Spleen (tissue), 11 donors: Measurements from ENCODE around the gene SUSD6. TPM values are rescaled to one million over a fixed set of nuclear protein-coding genes. Genes with fewer than 3 reads are reported as not detected.
A peak's percentile ranks its signal among the peaks of the same experiment; 100 is the strongest.

Experiments used
- DNase-seq: peaks from one replicate; pipeline ENCODE4 v3.0.0-alpha.2; 2020
- H3K27ac ChIP-seq, 8 donors: fragments of 200-600 bp; sonication (generic) in 7 of 8; 1 replicate in 4 of 8; 2 replicates in 4 of 8; pipeline versions ENCODE4 v1.5.0 to v1.8.0; 2016 to 2021; ENCODE audit warnings: inconsistent platforms in 4 of 8, mild to moderate bottlenecking in 4 of 8, moderate library complexity in 1 of 8
- H3K27me3 ChIP-seq, 7 donors: fragments of 200-600 bp; sonication (generic) in 6 of 7; replicated peaks in 1 of 7; 1 replicate in 4 of 7; 2 replicates in 3 of 7; pipeline versions ENCODE4 v1.5.0 to v1.8.0; 2016 to 2021; ENCODE audit warnings: inconsistent platforms in 3 of 7, mild to moderate bottlenecking in 1 of 7
- H3K36me3 ChIP-seq, 6 donors: fragments of 200-600 bp; sonication (generic) in 5 of 6; 1 replicate in 4 of 6; 2 replicates in 2 of 6; pipeline versions ENCODE4 v1.5.0 to v1.8.0; 2016 to 2021; ENCODE audit warnings: inconsistent platforms in 2 of 6
- H3K4me1 ChIP-seq, 6 donors: fragments of 200-600 bp; sonication (generic) in 5 of 6; 1 replicate in 3 of 6; 2 replicates in 3 of 6; pipeline versions ENCODE4 v1.5.0 to v1.8.0; 2016 to 2021; ENCODE audit warnings: inconsistent platforms in 3 of 6
- H3K4me3 ChIP-seq, 8 donors: fragments of 200-600 bp; sonication (generic) in 7 of 8; 1 replicate in 4 of 8; 2 replicates in 4 of 8; pipeline versions ENCODE4 v1.5.0 to v1.8.0; 2016 to 2021; ENCODE audit warnings: inconsistent platforms in 4 of 8, mild to moderate bottlenecking in 4 of 8, moderate library complexity in 2 of 8
- H3K9me3 ChIP-seq, 8 donors: fragments of 200-600 bp; sonication (generic) in 7 of 8; 1 replicate in 4 of 8; 2 replicates in 4 of 8; pipeline versions ENCODE4 v1.5.0 to v1.8.0; 2016 to 2021; ENCODE audit warnings: inconsistent platforms in 4 of 8
- POLR2A ChIP-seq, 3 donors: fragments of 450-650 bp; IDR thresholded peaks; one replicate each; pipeline ENCODE4 v1.5.1; 2017; ENCODE audit warnings: antibody characterized with exemption in 3 of 3, mild to moderate bottlenecking in 1 of 3
- POLR2AphosphoS5 ChIP-seq, 3 donors: sonication (generic); formaldehyde crosslinking; IDR thresholded peaks; one replicate each; pipeline ENCODE4 v1.5.1; 2017; ENCODE audit warnings: antibody characterized with exemption in 3 of 3
- WGBS, 5 donors: extraction: QIAGEN DNeasy Blood & Tissue Kit in 3 of 5; methylation state at CpG; one replicate each; pipeline versions ENCODE4 v1.1.5 to v1.1.7; 2013 to 2018; 5-methylcytosine and 5-hydroxymethylcytosine counted together
- intact Hi-C: fragments of 100-400 bp; cut with DNase I; formaldehyde crosslinking; loops from one replicate; pipeline ENCODE4 v1.15.0; 2023; ENCODE audit warnings: low total_unique reads
- polyA plus RNA-seq, 3 donors: library from polyadenylated mRNA; stranded (reverse); fragments of 200-250 nt; gene quantifications; one replicate each; pipeline ENCODE4 v1.2.1, GENCODE V29; 2013
- total RNA-seq, 7 donors: library from RNA; depleted of rRNA in 3 of 7; stranded (reverse); fragments of >200 nt in 3 of 7; fragmentation: NEBNext Ultra II Directional in 4 of 7; extraction: Animal tissue kit (Norgen Biotek cat#: 25700) in 4 of 7; gene quantifications; one replicate each; pipeline versions ENCODE4 v1.1.0 to v1.2.1, GENCODE V29; 2016 to 2021
- TF ChIP-seq, protein P1 (sequence below), 11 experiments: fragments of 200-600 bp in 7 of 11; fragments of 450-650 bp in 4 of 11; sonication (generic) in 4 of 11; IDR thresholded peaks in 8 of 11; conservative IDR thresholded peaks in 3 of 11; 1 replicate in 7 of 11; 2 replicates in 4 of 11; pipeline versions ENCODE4 v1.4.0 to v1.8.0; 2016 to 2021; ENCODE audit warnings: antibody characterized with exemption in 11 of 11, inconsistent platforms in 4 of 11, mild to moderate bottlenecking in 1 of 11
- donor health status: healthy with polysubstance abuse.
- donor health status: DM: no; HTN: no; CAD: no; lungs with moderate emphysema.
- donor health status: DM: no; HTN: no; CAD: no.
- donor health status: Bipolar disorder and iron deficiency.
- donor health status: healthy.
- donor health status: DM: no; HTN: no; CAD: no.
- donor health status: DM: yes; HTN: yes; CAD: no.

SUSD6 gene
- total and polyA plus RNA-seq, 10 donors: 10.7 to 120 (median 86.4) TPM

DNA sequence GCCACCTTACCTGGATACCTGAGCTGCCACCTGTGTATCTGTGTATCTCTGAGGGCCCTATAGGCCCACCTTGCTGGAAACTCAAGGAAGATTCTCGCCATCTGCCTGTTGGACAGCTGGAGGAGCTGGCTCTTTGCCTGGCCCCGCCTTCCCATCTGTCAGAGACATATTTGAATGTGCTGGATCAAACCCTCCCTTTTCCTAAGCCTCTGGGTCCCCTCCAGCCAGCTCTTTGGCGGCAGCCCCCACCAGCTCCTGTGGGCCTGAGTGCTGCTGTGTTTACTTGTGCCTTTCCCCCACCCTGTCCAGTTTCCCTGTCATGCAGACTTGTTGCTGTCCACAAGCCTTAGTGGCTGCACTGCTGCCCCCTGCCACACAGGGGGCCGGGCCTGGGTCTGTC is 99.7 kb downstream of the SUSD6 start:
- Histone ChIP-seq H3K36me3 (peaks cover 0 to 98% (median 50%) of the 10 kb centered on the region in 6 donors), H3K27me3 (no peaks in the 10 kb centered on the region), H3K4me3 (no peak overlapping the region), H3K9me3 (no peaks in the 10 kb centered on the region), H3K4me1 (peaks cover 30 to 100% (median 62%) of the 10 kb centered on the region in 6 donors), H3K27ac (peak overlapping the region in 7 of 8 donors; percentile 66 to 85 (median 75))
- TF ChIP-seq, protein P1, sequence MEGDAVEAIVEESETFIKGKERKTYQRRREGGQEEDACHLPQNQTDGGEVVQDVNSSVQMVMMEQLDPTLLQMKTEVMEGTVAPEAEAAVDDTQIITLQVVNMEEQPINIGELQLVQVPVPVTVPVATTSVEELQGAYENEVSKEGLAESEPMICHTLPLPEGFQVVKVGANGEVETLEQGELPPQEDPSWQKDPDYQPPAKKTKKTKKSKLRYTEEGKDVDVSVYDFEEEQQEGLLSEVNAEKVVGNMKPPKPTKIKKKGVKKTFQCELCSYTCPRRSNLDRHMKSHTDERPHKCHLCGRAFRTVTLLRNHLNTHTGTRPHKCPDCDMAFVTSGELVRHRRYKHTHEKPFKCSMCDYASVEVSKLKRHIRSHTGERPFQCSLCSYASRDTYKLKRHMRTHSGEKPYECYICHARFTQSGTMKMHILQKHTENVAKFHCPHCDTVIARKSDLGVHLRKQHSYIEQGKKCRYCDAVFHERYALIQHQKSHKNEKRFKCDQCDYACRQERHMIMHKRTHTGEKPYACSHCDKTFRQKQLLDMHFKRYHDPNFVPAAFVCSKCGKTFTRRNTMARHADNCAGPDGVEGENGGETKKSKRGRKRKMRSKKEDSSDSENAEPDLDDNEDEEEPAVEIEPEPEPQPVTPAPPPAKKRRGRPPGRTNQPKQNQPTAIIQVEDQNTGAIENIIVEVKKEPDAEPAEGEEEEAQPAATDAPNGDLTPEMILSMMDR (IDR thresholded peaks at IDR 0.05 in 8 of 11, conservative IDR thresholded peaks at IDR 0.05 in 3 of 11): no peak
- peak in 1 of 3 donors; percentile 29 for TF ChIP-seq POLR2AphosphoS5 (IDR thresholded peaks at IDR 0.05)
- no peak for TF ChIP-seq POLR2A (IDR thresholded peaks at IDR 0.05)
- no peak for DNase-seq
- intact Hi-C loops: no loop called here
- 77 to 86% (median 80%) methylated on average over 4 of the region's 4 CpGs for WGBS, 5 donors

DNA sequence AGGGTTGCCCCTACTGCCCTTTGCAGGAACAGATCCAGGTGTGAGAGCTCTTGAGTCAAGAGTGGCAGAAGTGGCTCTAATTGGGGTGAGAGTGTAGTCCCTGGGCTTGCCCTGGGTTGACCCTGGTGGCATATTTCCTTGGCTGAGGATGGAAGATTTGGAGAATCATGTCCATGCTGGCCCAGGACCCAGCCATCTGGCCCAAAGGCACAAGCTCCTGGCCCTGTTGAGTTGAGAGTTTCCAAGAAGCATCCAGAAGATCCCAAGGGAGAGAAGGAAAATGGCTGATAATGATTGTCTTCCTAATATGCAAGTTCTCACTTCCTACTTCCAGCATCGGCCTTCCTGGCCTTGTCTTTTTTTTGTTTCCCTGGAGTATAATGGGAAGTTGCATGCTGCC is 100.1 kb downstream of the SUSD6 start:
- 18 to 53% (median 43%) methylated on average over 1 of the region's 1 CpG for WGBS, 5 donors
- no peaks in the 10 kb centered on the region for H3K9me3 ChIP-seq
- intact Hi-C loops: no loop called here
- H3K27ac ChIP-seq: peak overlapping the region in 7 of 8 donors; percentile 66 to 85 (median 75)
- no peak for DNase-seq
- TF ChIP-seq POLR2A (IDR thresholded peaks at IDR 0.05) (no peak), POLR2AphosphoS5 (IDR thresholded peaks at IDR 0.05) (no peak)
- TF ChIP-seq, protein P1 (IDR thresholded peaks at IDR 0.05 in 8 of 11, conservative IDR thresholded peaks at IDR 0.05 in 3 of 11): no peak
- H3K27me3 ChIP-seq: no peaks in the 10 kb centered on the region
- H3K4me1 ChIP-seq: peaks cover 29 to 100% (median 64%) of the 10 kb centered on the region in 6 donors
- H3K4me3 ChIP-seq: no peak overlapping the region
- H3K36me3 ChIP-seq: peaks cover 0 to 94% (median 48%) of the 10 kb centered on the region in 6 donors

DNA sequence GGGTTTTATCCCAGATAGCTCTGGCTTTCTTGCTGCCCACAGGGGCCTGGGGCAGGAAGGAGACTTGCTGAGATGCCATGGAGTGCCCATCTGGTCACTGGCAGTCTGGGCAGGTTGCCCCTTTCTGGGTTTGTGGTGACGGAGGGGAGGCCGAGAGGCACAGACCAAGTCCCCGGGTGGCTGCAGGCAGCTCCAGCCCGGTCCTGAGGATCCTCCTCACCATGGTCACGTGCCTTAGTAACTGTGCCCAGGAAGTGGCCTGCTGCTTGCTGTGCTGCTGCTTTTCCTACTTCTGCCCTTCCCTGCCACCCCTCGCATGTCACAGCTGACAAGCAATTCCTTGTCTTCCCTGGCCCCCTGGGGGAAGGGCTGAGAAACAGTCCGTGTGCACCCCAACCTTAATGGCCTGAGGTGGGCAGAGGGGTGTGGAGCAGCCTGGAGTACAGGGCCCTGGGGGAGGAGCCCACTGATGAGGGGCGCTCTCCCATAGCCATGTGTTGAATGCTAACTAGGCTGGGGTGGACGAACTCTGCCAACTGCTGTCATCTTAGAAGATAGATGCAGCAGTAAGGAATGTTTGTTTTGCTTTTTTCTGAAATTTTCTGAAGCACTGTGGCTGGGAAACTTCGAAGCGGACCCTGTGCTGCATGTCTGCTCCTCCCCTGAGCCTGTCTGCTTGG is 100.6 kb downstream of the SUSD6 start:
- Histone ChIP-seq H3K4me1 (peaks cover 27 to 100% (median 69%) of the 10 kb centered on the region in 6 donors), H3K4me3 (peak overlapping the region in 1 of 8 donors; percentile 22), H3K27ac (peak overlapping the region; percentile 38 to 85 (median 74)), H3K9me3 (no peaks in the 10 kb centered on the region), H3K36me3 (peaks cover 0 to 89% (median 45%) of the 10 kb centered on the region in 6 donors), H3K27me3 (no peaks in the 10 kb centered on the region)
- 37 to 64% (median 50%) methylated on average over 8 to 11 of the region's 11 CpGs for WGBS, 5 donors
- intact Hi-C loops: no loop called here
- peak; percentile 76 for DNase-seq
- TF ChIP-seq POLR2AphosphoS5 (IDR thresholded peaks at IDR 0.05) (peak in 1 of 3 donors; percentile 67), POLR2A (IDR thresholded peaks at IDR 0.05) (no peak)
- TF ChIP-seq, protein P1 (IDR thresholded peaks at IDR 0.05 in 8 of 11, conservative IDR thresholded peaks at IDR 0.05 in 3 of 11): no peak

DNA sequence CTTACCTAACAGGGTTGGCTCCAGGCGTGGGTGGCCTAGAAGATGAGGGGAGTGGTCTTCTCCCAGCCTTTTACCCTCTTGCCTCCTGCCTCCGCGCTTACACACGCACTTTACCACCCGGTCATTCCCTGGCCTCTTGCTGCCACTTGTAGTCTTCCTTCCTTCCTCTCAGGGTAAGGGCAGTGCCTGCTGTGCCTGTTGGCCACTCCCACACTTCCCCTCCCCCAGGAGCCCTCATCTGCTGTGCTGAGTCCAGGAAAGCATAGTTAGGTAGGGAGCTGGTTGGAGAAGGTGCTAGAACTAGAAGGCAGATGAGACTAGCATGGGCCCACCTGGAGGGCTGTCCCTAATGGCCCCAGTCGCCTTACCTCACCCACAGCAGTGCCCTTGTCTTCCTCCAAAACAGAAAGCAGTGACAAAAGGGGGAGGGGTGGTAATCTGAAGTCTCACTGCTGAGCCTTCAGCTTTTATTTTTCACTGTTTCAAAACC is 101.2 kb downstream of the SUSD6 start:
- TF ChIP-seq POLR2AphosphoS5 (IDR thresholded peaks at IDR 0.05) (peak in 2 of 3 donors; percentile 71 to 76), POLR2A (IDR thresholded peaks at IDR 0.05) (no peak)
- peak; percentile 83 for DNase-seq
- Histone ChIP-seq H3K4me1 (peaks cover 26 to 100% (median 73%) of the 10 kb centered on the region in 6 donors), H3K27ac (peak overlapping the region; percentile 38 to 85 (median 74)), H3K36me3 (peaks cover 0 to 82% (median 42%) of the 10 kb centered on the region in 6 donors), H3K4me3 (peak overlapping the region in 1 of 8 donors; percentile 22), H3K27me3 (no peaks in the 10 kb centered on the region), H3K9me3 (no peaks in the 10 kb centered on the region)
- WGBS, 5 donors: 18 to 29% (median 23%) methylated on average over 6 of the region's 6 CpGs
- intact Hi-C loops: no loop called here
